Panc1 (cell line): Measurements from ENCODE around the gene CT45A3. TPM values are rescaled to one million over a fixed set of nuclear protein-coding genes. Genes with fewer than 3 reads are reported as not detected.
A peak's percentile ranks its signal among the peaks of the same experiment; 100 is the strongest.
"Not testable (repeated sequence)": the region's sequence is repeated elsewhere in the genome, so short reads cannot be mapped to it uniquely, and the experiment has no call there.

Experiments used
- ATAC-seq: fragments of 200-7000 bp; cut with Tn5 transposase; 2 replicates; pipeline ENCODE4 v1.9.1; 2020; ENCODE audit warnings: mild to moderate bottlenecking, moderate library complexity
- Bru-seq: library from RNA; stranded (reverse); fragments of 400-500 nt; gene quantifications from one replicate; lab custom pipeline; 2021; lab: Mats Ljungman, UMichigan
- BruChase-seq, 2 experiments: library from RNA; stranded (reverse); fragments of 400-500 nt; gene quantifications; one replicate each; lab custom pipeline; 2021; lab: Mats Ljungman, UMichigan
- BruUV-seq: library from RNA; stranded (reverse); fragments of 400-500 nt; replicated peaks from 2 replicates; lab custom pipeline; 2021; lab: Mats Ljungman, UMichigan
- CTCF ChIA-PET: fragments of 300-600 bp; sonication (Branson Sonifier 250); formaldehyde crosslinking; loops from one replicate; lab custom pipeline; 2022; ENCODE audit warnings: antibody characterized with exemption; lab: Charles Lee
- POLR2A ChIA-PET: fragments of 300-600 bp; sonication (Branson Sonifier 250); formaldehyde crosslinking; loops from one replicate; lab custom pipeline; 2022; ENCODE audit warnings: antibody characterized with exemption; lab: Charles Lee
- DNase-seq: peaks from one replicate; pipeline ENCODE4 v3.0.0-alpha.2; 2010; ENCODE audit warnings: low read depth, low spot score
- H3K27ac ChIP-seq: 2 replicates; pipeline ENCODE4 v1.5.1; 2011; ENCODE audit warnings: mild to moderate bottlenecking, low read length, inconsistent platforms
- H3K27me3 ChIP-seq: fragments of 200-500 bp; sonication (Bioruptor generic); 2 replicates; pipeline ENCODE4 v1.6.0; 2014; ENCODE audit warnings: low read length, inconsistent platforms; ENCODE audit not compliant: control insufficient read depth, insufficient read depth
- H3K36me3 ChIP-seq: fragments of 200-500 bp; sonication (Bioruptor generic); 2 replicates; pipeline ENCODE4 v1.5.1; 2014; ENCODE audit warnings: inconsistent platforms, mild to moderate bottlenecking, low read length, moderate library complexity; ENCODE audit not compliant: control insufficient read depth, insufficient read depth
- H3K4me1 ChIP-seq: 2 replicates; pipeline ENCODE4 v1.5.1; 2011; ENCODE audit warnings: inconsistent platforms, mild to moderate bottlenecking, low read length, moderate library complexity; ENCODE audit not compliant: control insufficient read depth, insufficient read depth
- H3K4me3 ChIP-seq, 2 experiments: 2 replicates each; pipeline ENCODE4 v1.5.1; 2011 to 2012; ENCODE audit warnings: low read depth in 2 of 2, low read length in 2 of 2, mild to moderate bottlenecking in 2 of 2, inconsistent platforms in 1 of 2, moderate library complexity in 1 of 2
- H3K9me3 ChIP-seq: fragments of 200-500 bp; sonication (Bioruptor generic); 2 replicates; pipeline ENCODE4 v1.5.1; 2014; ENCODE audit warnings: low read depth, mild to moderate bottlenecking, inconsistent platforms, low read length, moderate library complexity; ENCODE audit not compliant: control insufficient read depth, insufficient read depth
- CTCF ChIP-seq: fragments of 450-650 bp; IDR thresholded peaks from 2 replicates; pipeline ENCODE4 v1.5.1; 2017; ENCODE audit warnings: mild to moderate bottlenecking
- POLR2AphosphoS5 ChIP-seq: IDR thresholded peaks from 2 replicates; pipeline ENCODE4 v1.6.1; 2012; ENCODE audit warnings: mild to moderate bottlenecking, low read depth, low read length, moderate library complexity
- REST ChIP-seq, 2 experiments: IDR thresholded peaks; 2 replicates each; pipeline ENCODE4 v1.6.1; 2011 to 2012; ENCODE audit warnings: low read depth in 2 of 2, control low read depth in 1 of 2, low read length in 1 of 2, mild to moderate bottlenecking in 1 of 2, moderate library complexity in 1 of 2; ENCODE audit not compliant: insufficient read depth in 1 of 2
- SIN3A ChIP-seq: IDR thresholded peaks from 2 replicates; pipeline ENCODE4 v1.6.1; 2012; ENCODE audit warnings: low read depth, mild to moderate bottlenecking, low read length, moderate library complexity, borderline replicate concordance; ENCODE audit not compliant: insufficient read depth
- TCF7L2 ChIP-seq: IDR thresholded peaks from 2 replicates; pipeline ENCODE4 v1.6.1; 2011; ENCODE audit warnings: mild to moderate bottlenecking, low read depth, low read length, inconsistent platforms
- in situ Hi-C: cut with HindIII; loops from 2 replicates; pipeline ENCODE4 v1.10.0; 2016; ENCODE audit warnings: low sequenced_read_pairs, low pct_unique_long_range_greater_than_20kb
- intact Hi-C: fragments of 100-400 bp; cut with micrococcal nuclease; formaldehyde crosslinking; loops from one replicate; pipeline ENCODE4 v1.10.0; 2022; ENCODE audit not compliant: unreplicated experiment
- long read RNA-seq: library from polyadenylated mRNA; unstranded; transcript quantifications from one replicate; pipeline ENCODE4 v2.0.0, GENCODE V29; 2021; ENCODE audit not compliant: unreplicated experiment
- polyA plus RNA-seq: library from polyadenylated mRNA; unstranded; fragments of >200 nt; gene quantifications from one replicate; pipeline ENCODE4 v1.2.1, GENCODE V29; 2012; ENCODE audit warnings: missing spikeins; ENCODE audit not compliant: insufficient read length
- total RNA-seq: library from RNA; stranded (reverse); gene quantifications from one replicate; pipeline ENCODE4 v1.2.1, GENCODE V29; 2021; ENCODE audit not compliant: unreplicated experiment

Gene CT45A3
- total RNA-seq = not detected
- not detected for polyA plus RNA-seq
- Bru-seq, nascent RNA = percentile 9 among the genes with signal in this experiment
- not detected for BruChase-seq, experiment 1, labeled RNA remaining after a 2-hour chase
- BruChase-seq, experiment 2, labeled RNA remaining after a 6-hour chase = not detected
- long read RNA-seq = 0 reads

- H3K36me3 ChIP-seq, DNase-seq, intact Hi-C loops, H3K4me1 ChIP-seq, CTCF ChIA-PET, H3K9me3 ChIP-seq, H3K4me3 ChIP-seq, H3K27me3 ChIP-seq, BruUV-seq, POLR2A ChIA-PET, H3K27ac ChIP-seq, ATAC-seq, in situ Hi-C loops: not testable (repeated sequence)
Observed at GRCh38 chrX:135768091-135768490, at the start of gene CT45A3. TSS of gene CT45A3 (minus strand) at chrX:135768191. CDS start at chrX:135764444, 3,747 bp downstream.

GRCh38 chrX:135802687-135803086 is 34.7 kb upstream of the CT45A3 start, which contains the start of gene CT45A6:
TSS of gene CT45A6 (minus strand) at chrX:135802787. CDS start at chrX:135798993, 3,794 bp downstream.
- intact Hi-C loops, H3K36me3 ChIP-seq, H3K27ac ChIP-seq, H3K9me3 ChIP-seq, BruUV-seq, CTCF ChIA-PET, ATAC-seq, H3K4me1 ChIP-seq, H3K4me3 ChIP-seq, H3K27me3 ChIP-seq, POLR2A ChIA-PET, DNase-seq, in situ Hi-C loops: not testable (repeated sequence)

- intact Hi-C loops, in situ Hi-C loops, H3K27ac ChIP-seq, BruUV-seq, H3K4me1 ChIP-seq, H3K4me3 ChIP-seq, POLR2A ChIA-PET, CTCF ChIA-PET, H3K36me3 ChIP-seq, ATAC-seq, H3K9me3 ChIP-seq, DNase-seq, H3K27me3 ChIP-seq: not testable (repeated sequence)
Observed at GRCh38 chrX:135785403-135785802, 17.4 kb upstream of the CT45A3 start, which contains the start of gene CT45A5. TSS of gene CT45A5 (minus strand) at chrX:135785503. CDS start at chrX:135781729, 3,774 bp downstream.

GRCh38 chrX:135744739-135745138 is 23.3 kb downstream of the CT45A3 start:
- intact Hi-C loops, H3K36me3 ChIP-seq, H3K27me3 ChIP-seq, POLR2A ChIA-PET, ATAC-seq, H3K27ac ChIP-seq, H3K4me3 ChIP-seq, in situ Hi-C loops, CTCF ChIA-PET, H3K4me1 ChIP-seq, BruUV-seq, H3K9me3 ChIP-seq, DNase-seq: not testable (repeated sequence)

- Histone ChIP-seq H3K36me3 (no peaks in the 10 kb centered on the region), H3K27ac (no peak overlapping the region), H3K4me1 (no peaks in the 10 kb centered on the region), H3K27me3 (peaks cover 5% of the 10 kb centered on the region; the same call in 1 of the 2 replicates), H3K4me3 (no peak overlapping the region), H3K9me3 (no peaks in the 10 kb centered on the region)
- in situ Hi-C loops = no loop called here
- intact Hi-C loops = no loop called here
- TF ChIP-seq SIN3A = no peak
- TF ChIP-seq TCF7L2 = no peak
- no peak for TF ChIP-seq REST (IDR thresholded peaks at IDR 0.05; ENCODE audit: insufficient read depth in 1 of 2, low read depth in 2 of 2, low read length in 1 of 2)
- no peak for TF ChIP-seq POLR2AphosphoS5
- no peak for TF ChIP-seq CTCF
- DNase-seq (no peak), ATAC-seq (no peak)
- no TSS peak for BruUV-seq
- CTCF ChIA-PET = no interaction called here
- POLR2A ChIA-PET = no interaction called here
Observed at GRCh38 chrX:135741192-135741715, 26.7 kb downstream of the CT45A3 start.
